Stimulated activated CD4-positive, alpha-beta T cell treated with anti-CD3 and anti-CD28 coated beads, Interleukin-15, amount 100 ng/mL, for 24 hours (primary cell): Measurements from ENCODE around the gene ZWINT.

ENCODE experiments used
- DNase-seq: peaks from one replicate; pipeline ENCODE4 v3.0.0-alpha.2; 2020

ZWINT gene

DNA sequence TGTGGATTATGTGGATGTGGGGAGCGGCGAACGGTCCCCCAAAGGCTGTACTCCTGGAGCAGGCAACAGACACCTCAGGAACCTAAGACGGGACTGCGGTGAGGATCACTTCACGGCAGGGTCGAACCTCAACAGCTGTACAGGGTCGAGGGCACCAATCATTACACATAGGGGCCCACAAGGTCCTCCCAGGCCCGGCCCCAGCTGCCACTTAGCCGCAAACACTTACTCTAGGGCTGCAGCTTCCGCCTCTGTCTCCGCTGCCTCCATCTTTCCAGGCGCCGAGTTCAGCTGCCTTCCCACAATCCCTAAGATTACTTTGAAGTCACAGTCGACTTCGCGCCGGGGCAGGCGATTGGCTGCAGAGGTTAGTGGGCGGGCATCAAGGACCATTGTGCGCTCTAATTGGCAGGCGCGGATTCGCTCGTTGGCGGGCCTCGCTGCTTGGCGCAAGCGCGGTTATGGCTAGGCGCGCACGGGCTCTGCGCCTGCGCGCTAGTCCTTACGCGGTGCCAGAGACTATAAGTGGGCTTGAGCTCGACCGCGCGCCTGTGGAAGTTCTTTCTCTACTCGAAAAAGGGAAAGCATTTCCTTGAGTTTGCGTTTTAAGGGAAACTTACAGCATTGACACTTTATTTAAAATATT lies at the start of gene ZWINT:
Gene ZWINT (minus strand): TSS at position 293 of the 646 bp plus-strand sequence. CDS start 23 bp downstream, at position 270.
- DNase-seq, result peak; percentile 94

GRCh38 chr10:56383806-56384205 lies 22.7 kb upstream of the ZWINT start:
- DNase-seq, result no peak

- DNase-seq, result no peak
These were observed 9.4 kb upstream of the ZWINT start for GRCh38 chr10:56370217-56371113.

- DNase-seq, result no peak
These were observed 484 bp downstream of the ZWINT start for GRCh38 chr10:56360583-56360966.

GRCh38 chr10:56359837-56360236 lies 1.2 kb downstream of the ZWINT start:
- no peak for DNase-seq

GRCh38 chr10:56357018-56357417 lies 4.0 kb downstream of the ZWINT start:
- DNase-seq, result no peak

GRCh38 chr10:56351909-56352630 lies 9.0 kb downstream of the ZWINT start:
- DNase-seq, result no peak

GRCh38 chr10:56349611-56350010 lies 11.4 kb downstream of the ZWINT start:
- no peak for DNase-seq

DNA sequence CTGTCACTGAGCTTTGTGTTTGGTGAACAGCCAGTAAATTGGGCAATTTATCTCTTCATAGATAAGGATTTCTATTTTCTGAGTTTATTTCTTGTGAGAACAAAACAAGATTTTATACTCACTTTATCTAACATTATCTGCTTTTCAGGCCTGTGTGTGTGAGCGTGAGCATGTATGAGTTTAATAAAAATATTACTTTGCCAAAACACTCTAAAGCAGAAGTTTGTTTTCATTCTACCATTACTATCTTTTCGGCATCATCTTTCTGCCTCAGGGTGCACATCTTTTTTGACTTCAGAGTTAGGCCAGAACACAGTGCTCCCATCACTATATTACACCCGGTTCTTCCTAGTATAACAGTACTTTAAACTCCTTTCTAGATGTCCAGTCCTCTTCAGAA lies 13.0 kb downstream of the ZWINT start:
- no peak for DNase-seq

DNA sequence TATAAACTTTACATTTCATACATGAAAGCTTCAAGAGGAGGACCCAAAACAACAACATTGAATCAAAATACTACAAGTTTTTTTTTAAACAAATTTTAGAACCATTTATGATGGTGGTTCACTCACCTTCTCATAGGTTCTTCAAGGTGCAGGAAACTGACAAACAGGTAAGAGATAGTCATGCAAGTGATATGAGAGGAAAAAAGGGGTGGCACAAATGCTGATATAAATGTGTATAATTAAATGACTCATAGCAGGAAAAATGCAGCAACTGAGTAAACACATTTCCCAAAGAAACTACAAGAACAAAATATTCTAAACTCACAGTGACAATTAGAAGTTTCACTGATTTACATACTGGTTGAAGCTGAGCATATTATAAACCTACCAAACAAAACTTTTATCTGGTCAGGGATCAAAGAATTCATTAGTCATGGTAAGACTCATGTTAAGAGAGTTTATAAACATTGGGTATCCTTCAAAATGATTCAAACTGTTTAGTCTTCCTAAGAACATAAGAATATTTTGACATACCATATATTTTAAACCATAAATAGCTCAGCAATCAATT lies 14.1 kb downstream of the ZWINT start:
- DNase-seq, result no peak

DNA sequence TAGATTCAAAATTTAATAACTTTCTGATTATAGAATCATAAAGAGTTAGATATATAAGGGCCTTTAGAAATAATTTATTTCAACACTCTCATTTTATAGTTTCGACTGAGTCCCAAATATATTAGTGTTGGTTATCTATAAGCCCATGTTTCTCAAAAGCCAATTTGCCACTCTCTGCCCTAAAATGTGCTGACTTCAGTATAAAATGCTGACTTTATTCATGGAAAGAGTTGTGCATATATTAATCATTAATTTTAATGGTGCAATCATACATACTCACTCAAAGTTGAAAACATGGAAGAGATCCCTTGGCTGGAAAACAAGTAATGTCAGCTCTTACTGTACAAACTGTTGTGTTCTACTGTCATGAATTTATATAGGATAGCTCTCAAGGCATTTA lies 19.4 kb downstream of the ZWINT start:
- no peak for DNase-seq

DNA sequence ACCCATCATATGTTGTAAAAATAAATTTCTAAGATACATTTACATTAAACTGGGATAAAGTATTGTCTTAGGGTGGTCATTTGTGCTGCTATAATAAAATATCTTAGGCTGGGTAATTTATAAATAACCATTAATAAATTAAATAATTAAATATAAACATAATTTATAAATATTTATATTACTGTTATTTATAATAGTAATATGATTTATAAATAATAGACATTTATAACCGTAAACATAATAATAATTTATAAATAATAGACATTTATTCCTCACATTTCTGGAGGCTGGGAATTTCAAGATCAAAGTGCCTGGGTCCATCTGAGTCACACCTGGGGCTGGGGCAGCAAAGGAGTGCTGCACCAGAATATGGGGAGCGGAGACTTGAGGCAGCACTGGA lies 31.1 kb downstream of the ZWINT start:
- DNase-seq, result no peak

DNA sequence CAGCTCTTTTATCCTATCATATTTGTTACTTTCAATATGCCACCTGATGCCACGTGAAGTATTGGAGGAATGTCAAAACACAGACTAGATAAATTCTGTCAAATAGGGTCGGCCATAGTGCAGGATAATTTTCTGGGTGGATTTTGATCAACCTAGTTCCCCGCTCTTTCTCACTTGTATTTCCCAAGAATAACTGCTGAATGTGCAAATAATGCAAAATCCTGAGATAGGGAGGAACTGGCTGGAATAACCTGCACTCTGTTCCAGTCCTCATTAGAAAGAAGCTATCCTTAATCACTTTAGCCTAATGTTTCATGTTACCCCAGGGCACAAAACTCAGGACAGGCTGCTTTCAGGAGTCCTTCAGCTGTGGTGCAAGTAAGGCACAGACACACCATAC lies 33.9 kb downstream of the ZWINT start:
- no peak for DNase-seq

DNA sequence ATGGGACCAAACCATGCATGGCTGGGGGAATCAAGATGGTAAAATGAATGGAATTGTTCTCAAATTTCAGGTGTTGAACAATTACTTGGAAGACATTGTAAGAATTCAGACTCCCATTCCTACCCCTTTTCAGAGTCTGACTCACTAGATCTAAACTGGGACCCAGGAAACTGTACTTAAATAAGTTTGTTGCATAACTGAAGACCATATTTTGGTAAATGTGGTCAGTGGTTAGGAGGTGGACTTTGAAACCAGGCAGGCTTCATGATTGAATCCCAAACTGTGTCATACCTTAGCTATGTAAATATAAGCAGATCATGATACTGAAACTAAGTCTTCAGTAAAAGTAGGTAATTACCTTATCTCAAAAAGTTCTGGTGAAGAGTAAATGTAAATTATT lies 41.7 kb downstream of the ZWINT start:
- DNase-seq, result no peak

GRCh38 chr10:56318816-56319215 lies 42.2 kb downstream of the ZWINT start:
- DNase-seq, result no peak

DNA sequence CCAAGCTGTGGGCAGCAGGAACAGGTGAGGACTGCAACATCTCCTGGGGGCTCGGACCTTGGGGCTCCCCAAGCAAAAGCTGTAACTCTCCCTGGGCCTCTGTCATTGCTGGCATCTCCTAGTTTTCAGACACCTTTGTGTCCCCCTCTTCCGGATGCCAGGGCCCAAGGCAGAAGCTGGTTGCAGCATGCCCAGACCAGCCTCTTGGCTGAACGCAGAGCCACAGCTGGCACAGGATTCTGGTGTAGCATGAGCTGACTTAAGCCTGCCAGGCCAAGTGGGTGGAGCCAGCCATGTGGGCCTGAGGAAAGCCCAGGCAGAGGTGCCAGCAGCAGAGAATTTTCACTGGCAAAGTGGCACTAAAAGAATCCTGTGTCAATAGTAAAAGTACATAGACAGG lies 43.5 kb downstream of the ZWINT start:
- DNase-seq, result no peak

GRCh38 chr10:56316603-56317002 lies 44.5 kb downstream of the ZWINT start:
- DNase-seq, result no peak
